Measurements from ENCODE around the gene CDK5R1.

The CDK5R1 gene

DNA sequence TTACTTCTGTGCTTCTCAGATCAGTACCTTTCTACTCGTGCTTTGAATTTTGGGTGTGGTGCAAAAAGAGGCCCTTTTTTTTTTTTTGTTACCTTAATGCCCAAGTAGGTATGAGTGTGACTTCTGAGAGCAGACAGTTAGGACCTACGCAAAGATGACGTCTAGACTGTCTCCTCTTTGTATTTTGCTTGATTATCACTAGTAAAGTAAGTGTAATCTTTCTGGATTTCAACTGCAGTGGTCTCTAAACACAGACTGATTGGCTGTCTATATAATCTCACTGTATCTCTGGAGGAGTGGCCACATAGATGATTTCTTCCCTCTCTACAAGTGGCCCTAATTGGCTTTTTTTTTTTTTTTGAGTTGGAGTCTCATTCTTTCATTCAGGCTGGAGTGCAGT, 11.5 kb upstream of the CDK5R1 start:
- DNase-seq = no peak

DNA sequence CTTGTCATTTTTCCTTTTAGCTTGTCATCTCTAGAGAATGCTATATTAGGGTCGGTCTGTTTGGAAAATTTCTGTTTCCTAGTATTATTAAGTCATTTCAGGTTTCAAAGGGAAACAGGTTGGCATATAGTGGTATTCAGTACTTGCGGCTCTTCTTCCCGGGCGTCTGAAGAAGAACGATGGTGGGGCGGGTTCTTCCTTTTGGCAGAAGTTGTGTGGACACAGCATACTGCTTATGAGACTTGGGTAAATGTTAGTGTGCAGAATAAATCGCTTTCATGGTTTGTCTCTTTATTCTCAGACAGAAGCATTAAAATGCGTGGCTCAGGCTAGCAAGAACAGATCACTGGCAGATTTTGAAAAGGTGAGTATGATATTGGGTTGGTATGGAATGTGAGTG, 9.6 kb upstream of the CDK5R1 start:
- no peak for DNase-seq

DNA sequence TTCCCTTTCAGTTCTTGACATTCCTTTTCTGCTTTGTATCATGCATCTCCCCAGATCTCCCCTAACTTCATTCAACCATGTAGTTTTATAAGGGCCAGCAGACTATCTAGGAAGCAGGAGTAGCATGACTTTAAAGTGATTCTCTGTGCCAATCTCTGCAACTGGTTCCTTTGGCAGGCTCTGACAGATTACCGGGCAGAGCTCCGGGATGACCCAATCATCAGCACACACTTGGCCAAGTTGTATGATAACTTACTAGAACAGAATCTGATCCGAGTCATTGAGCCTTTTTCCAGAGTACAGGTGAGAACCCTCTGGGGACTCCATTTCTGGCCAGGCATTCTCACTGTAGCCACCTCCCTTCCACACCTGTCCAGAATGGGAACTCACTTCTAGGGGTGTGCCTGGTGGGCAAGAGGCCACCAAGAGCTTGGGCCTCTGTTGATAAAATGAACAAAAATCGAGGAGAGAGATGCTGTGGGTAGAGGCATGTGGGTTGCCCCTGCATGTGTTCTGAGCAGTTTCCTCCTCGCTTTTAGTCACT, 7.6 kb upstream of the CDK5R1 start:
- no peak for DNase-seq

DNA sequence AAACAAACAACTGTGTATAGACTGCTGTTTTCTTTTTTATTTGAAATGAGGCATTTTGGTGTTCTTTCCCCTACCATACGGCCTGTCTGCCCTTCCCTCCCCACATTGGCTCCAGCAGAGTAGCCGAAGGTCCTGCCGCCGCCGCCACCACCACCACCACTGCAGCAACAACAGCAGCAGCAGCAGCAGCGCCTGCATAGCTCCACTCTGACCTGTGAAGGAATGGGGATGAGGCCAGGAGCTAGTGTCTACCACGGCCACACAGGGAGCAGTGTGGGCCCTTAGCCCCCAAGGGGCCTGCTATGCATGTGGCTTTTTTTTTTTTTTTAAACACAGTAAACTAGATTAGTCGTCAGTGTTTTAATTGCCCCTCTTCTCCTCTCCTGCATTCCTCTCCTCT, 5.6 kb upstream of the CDK5R1 start:
- no peak for DNase-seq

DNA sequence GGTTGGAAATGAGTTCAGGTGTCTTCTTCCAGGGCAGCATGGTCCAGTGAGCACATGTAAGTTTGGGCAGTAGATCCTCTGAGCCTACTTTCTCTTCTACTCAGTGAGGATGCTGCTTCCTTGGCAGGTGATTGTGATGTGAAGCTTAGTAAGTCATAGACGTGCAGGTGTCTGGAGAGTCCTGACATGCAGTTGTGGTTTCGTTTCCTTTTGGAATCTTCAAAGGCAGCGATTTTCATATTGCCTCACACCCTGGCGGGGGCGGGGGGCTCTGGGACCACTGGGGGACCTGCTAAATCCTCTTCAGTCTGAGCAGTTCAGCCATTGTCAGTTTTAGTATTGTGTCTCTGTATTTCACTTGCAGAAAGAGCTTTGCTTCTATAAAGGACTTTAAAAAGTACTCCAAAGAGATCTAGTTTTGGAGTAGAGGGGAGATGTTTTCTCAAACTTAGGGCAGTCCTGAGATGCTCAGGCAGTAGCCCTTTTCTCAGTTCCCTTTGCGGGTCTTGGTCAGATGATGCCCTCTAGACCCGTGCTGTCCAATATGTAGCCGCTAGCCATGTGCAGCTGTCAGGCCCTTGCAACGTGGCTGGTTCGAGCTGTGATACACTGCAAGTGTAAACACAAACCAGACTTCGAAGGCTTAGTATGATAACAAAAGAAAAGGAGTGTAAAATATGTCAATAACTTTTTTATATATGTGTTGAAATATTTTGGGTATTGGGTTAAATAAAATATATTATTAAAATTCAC, 4.0 kb upstream of the CDK5R1 start:
- DNase-seq = no peak

DNA sequence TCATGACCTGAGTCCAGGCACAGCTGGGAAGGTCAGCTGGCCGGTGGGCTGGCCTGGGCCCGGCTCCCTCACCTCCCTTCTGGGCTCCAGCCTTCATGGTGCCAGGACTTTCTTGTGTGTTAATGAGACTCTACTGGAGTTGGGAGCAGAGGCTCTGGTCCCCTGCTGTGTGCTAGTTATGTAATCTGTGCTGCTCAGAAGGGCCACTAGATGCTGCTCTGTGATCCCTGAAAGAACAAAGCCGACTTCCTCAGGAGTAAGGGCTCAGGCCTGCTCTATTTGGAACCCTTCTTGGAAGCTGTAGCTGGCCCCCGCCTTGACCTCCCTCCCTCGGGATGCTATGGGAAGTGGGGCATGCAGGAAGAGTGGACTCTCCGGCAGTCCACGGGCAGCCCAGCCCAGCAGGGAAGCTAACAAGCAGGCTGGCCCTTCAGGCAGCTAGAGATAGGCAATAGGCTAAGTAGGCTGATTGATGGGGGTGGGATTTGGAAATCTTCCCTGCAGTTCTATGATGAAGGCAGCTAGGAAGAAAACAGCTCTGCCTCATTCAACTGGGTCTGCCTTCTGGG, 3.3 kb upstream of the CDK5R1 start:
- DNase-seq = peak; percentile 66

DNA sequence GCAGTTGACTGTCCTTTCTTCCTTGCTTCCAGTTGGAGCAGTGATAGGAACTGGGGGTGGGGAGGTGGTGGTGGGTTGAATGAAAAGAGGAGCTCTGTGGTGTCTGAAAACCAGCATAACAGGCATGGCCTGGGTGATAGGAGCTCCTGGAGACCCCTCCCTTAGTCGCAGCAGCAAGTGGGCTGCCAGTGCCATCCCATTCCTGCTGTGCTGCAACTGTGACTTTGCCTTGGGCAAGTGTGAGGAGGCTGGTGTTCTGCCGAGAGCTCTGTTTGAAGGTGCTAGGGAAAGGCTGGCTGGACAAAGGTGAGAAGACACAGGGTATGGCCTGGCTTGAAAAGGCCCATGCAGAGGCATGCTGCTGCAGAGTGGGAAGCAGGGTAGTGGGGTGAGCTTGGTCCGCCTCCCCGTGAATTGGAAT, 2.7 kb upstream of the CDK5R1 start:
- DNase-seq = no peak

DNA sequence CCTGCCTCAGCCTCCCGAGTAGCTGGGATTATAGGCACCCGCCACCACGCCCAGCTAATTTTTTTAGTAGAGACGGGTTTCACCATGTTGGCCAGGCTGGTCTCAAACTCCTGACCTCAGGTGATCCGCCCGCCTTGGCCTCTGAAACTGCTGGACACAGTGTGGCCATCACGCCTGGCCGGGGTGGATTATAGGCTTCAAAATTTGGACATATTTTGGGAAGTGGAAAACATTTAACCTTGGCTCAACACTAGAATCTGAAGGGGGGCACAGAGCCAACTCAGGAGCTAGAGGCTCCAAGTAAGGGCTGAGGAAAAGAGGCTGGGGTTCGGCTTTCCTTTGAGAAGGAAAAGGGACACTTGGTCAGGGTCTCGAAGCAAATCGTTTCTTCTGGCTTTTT, 2.2 kb upstream of the CDK5R1 start:
- no peak for DNase-seq

DNA sequence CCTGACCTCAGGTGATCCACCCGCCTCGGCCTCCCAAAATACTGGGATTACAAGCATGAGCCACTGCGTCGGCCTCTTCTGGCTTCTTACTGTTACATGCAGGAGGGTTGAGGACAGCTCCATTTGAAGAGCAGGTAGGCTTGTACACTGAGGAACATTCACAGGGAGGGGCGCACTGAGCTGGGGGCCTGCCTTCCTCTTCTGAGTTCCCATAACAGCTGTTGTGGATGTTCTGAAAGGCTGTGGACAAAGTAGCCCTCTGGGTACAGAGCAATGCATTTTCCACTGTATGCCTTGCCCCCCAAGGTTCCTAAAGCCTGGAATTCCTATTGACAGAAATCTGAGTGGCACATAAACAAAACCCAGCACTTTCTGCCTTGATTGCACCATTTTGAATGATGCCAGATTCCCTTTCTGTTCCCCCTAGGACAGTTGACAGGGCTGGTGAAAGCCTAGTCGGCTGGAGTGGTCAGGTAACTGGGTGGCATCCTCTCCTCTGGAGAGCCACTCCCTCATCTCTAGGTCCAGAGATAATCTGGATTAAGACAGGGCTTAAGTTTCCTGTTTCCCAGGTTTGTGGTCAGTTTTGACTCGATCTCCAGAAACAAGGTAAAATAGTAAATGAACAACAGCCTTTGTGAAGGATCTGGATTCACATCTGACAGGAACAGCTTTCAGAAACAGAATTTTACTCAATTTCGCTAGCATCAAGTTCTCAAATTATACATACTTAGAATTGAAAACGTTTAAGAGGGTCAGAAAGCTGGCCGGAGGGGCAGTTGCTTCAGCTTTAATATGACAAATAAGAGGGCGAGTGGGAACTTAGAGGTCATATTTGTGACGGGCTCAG, 1.3 kb upstream of the CDK5R1 start:
- DNase-seq = no peak

DNA sequence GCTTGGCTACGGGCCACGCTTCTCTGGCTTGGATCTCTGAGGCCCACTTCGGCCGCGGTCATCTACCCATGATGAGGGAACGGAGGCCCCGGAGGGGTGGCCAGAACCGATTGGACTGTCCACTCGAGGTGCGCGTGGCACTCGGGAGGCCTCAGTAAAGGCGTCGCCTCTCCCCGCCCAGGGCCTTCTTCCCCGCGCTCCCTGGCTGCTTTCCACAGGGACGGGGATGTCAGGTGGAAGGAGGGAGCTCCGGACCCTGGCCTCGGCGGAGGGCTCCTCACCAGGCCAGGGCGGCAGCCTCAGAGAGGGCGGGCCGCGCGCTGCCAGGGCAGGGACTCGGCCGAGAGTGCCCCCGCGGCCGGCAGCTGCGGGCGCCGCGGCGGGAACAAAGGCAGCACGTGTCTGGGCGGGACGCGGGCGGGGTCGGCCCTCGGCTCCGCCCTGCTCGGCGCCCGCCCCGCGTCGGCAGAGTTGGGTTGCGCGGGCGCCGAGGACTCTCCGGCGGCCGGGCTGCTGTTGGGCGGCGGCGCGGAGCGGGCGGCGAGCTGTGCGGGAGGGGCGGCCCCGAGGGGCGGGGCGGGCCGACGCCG, 587 bp upstream of the CDK5R1 start:
- peak; percentile 87 for DNase-seq

DNA sequence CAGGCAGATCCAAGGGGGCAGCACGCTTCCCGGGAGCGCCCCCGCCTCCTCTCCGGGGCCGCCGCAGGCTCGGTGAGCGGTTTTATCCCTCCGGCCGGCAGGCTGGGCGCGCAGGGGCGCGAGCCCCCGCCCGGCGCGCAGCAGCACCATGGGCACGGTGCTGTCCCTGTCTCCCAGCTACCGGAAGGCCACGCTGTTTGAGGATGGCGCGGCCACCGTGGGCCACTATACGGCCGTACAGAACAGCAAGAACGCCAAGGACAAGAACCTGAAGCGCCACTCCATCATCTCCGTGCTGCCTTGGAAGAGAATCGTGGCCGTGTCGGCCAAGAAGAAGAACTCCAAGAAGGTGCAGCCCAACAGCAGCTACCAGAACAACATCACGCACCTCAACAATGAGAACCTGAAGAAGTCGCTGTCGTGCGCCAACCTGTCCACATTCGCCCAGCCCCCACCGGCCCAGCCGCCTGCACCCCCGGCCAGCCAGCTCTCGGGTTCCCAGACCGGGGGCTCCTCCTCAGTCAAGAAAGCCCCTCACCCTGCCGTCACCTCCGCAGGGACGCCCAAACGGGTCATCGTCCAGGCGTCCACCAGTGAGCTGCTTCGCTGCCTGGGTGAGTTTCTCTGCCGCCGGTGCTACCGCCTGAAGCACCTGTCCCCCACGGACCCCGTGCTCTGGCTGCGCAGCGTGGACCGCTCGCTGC, 832 bp downstream of the CDK5R1 start:
- peak; percentile 32 for DNase-seq

DNA sequence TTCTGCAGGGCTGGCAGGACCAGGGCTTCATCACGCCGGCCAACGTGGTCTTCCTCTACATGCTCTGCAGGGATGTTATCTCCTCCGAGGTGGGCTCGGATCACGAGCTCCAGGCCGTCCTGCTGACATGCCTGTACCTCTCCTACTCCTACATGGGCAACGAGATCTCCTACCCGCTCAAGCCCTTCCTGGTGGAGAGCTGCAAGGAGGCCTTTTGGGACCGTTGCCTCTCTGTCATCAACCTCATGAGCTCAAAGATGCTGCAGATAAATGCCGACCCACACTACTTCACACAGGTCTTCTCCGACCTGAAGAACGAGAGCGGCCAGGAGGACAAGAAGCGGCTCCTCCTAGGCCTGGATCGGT, 1.4 kb downstream of the CDK5R1 start:
- no peak for DNase-seq

DNA sequence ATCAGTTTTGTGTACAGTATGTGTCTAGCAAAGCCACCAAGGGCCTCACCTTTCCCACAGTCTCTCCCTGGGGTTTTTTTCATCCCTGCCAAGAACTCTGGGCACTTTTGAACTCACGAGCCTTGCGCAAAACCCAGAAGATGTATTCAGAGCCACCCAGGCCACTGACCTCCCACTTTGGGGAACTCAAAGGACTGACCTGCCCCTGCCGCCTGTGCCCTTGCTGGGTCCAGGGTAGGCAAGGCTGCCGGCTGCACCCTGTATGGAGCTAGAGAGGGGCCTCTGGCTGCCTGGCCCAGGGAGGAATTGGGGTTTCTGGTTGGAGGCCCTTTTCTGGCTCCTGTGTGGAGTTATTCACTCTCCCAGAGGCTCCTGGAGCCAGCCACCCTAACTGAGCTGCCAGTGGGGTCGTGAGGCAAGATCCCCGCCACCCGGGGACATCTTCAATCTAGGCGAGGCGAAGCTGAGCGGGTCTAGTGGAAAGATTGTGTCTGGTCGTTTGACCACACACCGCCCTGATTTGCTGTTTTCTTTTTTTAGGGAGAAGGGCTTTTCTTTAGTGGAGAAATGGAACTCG, 1.9 kb downstream of the CDK5R1 start:
- DNase-seq = no peak

DNA sequence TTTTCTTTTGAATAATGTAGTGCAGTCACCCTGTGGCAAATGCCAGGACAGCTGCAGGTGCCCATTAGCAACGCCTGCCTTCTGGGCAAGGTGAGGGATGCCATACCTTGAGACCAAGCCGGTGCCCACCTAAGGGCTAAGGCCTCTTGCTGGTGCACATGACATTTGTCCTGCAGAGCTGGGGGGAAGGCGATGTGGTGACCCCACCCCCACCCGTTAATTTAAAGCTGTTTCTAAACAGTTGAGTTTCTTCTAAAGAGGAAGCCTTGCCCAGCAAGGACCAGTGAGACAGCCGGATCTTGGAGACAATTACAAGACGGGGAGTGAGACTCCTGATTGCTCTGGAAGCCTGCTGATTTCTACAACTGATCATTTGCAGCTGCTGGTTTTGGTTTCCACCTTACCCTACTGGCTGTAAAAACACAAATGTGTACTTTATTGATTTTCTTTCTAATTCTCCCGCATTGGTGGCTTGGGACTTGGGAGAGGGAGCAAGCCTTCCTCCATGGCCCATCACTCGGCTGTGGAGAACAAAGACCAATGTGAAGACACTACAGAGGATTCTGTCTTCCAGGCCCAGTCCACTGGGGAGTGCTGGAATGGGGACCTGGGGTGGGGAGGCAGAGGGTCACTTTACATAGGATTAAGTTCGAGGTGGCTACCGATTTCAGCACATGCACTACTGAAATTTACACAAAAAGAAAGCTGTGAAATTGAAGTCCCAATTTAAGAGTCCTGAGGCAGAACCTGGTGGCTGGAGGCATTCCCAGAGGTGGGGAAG, 2.7 kb downstream of the CDK5R1 start:
- no peak for DNase-seq

DNA sequence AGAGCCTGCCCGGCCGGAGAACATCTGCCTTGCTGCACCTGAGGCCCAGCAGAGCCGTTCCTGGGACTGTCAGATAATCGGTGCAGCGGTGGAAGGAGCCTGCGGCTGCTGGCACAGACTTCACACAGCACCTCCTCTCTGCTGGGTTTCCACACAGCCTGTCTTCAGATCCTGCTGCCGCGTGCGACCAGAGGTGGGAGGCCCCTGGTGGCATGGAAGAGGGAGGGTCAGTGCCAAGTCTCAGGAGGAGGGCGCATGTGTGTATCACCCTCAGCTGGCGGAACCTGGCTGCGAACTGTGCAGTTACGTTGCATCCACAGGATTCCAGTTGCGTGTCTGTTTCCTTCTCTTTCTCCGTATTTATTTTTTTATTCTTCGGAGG, 3.3 kb downstream of the CDK5R1 start:
- DNase-seq = no peak

DNA sequence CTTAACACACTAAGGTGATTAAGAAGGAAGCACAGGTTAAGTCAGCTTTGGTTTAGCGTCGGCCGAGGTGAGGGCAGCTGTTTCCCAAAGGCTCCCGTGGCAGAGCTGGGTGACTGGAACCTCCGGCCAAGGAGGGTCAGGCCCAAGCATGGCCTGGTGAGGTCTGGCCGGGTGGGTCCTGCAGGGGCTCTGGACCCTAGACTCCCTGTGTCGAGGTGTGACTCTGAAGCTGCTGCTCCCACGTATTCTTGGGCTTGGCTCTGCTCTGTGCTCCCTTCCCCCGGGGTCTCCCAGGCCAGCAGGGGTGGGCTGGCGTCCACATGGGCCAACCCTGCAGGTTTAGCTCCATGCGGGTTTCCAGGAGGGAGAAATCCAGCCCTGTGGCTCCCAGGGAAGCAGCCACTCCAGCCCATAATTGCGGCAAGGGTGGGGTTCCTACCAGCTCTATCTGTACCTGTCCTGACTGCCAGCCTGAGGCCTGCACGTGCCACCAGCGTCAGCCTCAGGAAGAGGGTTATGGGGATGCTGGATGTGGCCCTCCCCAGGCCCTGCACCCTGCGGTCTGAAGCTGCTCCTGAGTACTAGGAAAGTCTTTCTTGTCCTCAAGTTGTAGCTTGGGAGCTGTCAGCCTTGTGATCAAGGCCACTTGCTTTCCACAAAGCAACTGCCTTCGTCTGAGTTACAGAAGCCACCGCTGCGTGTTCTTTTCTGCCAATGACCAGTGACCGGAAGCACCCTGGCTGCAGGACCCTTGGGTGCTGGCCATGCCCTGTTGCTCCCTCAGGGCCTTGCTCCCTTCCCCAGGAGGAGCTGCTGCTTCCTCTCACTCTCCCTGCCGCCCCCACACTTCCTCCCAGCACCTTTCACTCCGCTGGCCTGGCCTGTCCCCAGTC, 4.8 kb downstream of the CDK5R1 start:
- DNase-seq = no peak

DNA sequence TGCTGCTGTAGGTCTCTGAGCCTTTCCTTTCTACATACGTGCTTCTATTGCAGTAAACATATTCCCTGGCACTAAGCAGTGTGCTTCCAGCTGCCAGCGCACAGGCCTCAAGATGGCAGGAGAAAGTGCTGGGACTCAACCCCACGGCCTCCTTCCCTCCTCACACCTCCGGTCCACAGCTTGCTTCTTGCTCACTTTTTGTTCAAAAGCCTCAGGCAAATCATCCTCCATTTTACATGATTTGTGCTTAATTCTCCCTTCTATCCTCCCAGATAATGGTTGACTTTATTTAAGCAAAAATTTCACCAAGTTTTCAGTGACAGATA, 5.4 kb downstream of the CDK5R1 start:
- no peak for DNase-seq

DNA sequence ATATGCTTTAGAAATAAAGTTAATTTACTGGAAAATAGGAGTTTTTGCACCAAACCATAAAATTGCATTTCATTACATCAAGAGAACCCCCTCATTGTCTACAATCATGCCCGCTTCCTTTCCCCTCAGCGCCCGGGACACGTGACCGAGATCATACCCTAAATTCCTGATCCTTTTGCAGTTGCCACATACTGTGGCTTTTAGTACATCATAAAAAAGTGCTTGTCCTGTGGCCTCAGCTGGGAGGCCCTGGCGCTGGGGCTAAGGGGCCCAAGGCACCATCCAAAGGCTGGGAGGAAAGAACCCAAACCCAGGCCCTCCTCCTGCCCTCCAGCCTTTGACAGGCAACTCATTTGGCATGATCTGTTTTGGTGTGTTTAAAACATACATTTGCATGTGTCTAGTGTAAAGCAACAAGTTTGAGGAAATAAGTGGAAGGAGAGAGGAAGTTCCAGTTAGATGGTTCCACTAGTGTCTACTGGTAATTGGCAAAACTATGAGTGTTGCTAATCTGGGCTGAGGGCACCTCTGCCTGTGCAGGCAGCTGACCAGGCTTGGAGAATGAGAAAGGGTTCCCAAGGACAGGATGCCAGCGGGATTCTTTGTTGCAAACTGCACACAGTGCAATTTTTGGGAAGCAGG, 6.0 kb downstream of the CDK5R1 start:
- no peak for DNase-seq

DNA sequence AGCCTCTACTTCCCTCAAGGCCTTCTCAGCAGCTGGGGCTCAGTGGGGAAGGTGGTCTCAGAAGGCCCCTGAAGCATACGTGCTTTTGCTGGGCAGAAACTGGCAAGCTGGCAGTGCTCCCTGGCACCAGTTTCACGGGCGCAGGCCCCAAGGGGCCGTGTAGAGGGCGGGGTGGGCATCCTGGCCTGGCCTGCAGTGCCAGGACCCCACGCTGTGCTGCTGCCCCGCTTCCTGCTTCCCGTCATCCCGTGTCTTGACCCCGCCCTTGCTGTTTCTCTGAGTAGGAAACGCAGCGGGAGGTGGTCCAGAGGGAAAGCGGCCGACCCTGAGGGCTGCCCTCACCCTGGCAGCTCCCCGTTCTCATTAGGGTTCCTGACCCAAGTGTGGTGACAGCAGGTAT, 6.8 kb downstream of the CDK5R1 start:
- DNase-seq = no peak

DNA sequence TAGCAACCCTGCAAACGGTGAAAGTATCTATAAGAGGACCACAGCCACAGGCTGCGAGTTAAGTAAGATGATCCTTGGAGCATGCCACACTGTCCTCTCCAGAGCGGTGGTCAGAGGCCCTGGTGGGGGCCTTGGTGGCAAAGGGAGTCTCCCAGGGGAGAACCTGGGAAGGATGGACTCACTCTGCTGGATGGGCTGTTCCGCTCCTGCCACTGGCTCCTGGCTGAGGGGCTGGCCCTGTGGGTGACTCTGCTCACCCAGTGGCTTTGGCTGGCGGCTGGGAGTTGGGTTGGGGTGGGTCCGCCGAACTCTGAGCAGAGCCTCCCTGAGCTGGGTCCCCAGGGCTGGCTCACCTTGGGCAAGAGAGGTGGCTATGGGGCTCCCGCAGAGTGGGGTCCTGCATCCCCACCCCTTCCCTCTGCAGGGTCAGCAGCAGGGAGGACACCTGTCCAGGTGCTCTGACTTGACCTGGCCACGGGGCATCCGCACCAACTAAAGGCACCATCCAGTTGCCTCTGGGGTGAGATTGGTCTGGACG, 7.3 kb downstream of the CDK5R1 start:
- DNase-seq = no peak
